ENCODE results near the gene POLR2H.

The POLR2H gene

GRCh38 chr3:184352149-184352785, 9.2 kb upstream of the POLR2H start:
- DNase-seq (ENCODE audit: low read depth), result no peak

DNA sequence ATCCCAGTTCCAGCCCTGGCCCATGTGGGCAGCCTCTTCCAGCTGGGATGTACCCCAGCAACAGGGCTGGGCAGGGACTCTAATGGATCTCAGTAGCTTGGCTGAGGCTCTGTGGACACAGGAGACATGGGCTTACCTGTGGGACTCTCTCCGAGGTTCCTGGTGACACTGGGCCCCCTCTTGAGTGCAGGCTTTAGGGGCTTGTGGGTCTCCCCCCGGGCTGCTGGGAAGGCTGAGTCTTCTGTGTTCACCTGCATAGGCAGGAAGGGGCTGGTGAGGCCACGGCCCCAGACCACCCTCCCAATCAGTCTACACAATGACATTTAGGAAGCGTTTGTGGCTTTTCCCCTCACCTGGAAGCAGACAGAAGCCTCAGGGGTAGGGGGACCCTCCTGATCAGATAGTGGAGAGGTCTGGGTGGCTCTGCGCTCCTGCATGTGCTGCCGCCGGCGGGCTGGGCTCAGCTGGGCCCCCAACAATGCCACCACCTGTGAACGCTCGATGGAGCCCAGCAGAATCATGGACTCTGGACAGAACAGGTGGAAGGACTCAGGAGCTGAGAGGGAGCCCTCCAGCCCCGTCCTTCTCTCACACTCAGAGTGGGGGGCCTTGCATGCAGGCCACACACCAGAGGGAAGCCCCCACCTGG, 8.5 kb upstream of the POLR2H start:
- DNase-seq (ENCODE audit: low read depth), result no peak

GRCh38 chr3:184353546-184353941, 8.0 kb upstream of the POLR2H start:
- no peak for DNase-seq (ENCODE audit: low read depth)

GRCh38 chr3:184354121-184354728, 7.3 kb upstream of the POLR2H start:
- peak; percentile 55 for DNase-seq (ENCODE audit: low read depth)

- DNase-seq (ENCODE audit: low read depth), result no peak
Observed at GRCh38 chr3:184354754-184355153, 6.8 kb upstream of the POLR2H start.

DNA sequence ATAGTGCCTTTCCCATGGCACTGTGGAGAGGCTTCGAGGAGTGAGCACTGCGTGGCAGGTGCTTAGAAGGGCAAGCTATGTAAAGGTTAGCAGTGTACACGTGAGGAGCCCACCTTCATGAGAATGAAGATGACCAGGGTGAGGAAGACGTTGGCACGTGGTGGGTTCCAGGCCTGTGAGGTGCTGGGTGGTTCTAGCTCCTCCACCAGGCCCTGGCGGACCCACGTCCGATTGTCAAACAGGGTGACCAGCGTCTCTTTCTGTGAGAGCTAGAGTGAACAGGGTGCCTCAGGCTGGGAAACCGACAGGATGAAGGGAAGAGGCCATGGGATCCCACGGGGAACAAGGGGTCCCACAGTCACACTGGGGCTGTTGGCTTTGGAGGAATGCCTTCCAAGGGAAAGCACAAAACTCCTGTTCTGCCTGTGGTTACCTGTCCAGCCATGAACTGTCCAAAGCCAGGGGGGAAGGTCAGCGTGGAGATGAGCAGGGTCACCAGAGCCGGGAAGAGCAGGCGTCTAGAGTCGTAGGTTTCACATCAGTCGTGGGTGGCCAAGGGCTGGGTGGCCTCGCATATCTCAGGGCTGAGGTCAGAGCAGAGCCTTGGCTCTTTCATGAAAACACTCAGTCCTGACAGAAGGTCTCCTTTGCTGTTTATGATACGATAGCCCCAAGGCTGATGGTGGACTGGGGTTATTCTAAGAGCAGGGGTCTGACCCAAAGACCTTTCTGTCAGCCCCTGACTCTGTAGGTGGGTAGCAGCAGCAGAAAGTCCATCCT, 6.1 kb upstream of the POLR2H start:
- DNase-seq (ENCODE audit: low read depth), result no peak

DNA sequence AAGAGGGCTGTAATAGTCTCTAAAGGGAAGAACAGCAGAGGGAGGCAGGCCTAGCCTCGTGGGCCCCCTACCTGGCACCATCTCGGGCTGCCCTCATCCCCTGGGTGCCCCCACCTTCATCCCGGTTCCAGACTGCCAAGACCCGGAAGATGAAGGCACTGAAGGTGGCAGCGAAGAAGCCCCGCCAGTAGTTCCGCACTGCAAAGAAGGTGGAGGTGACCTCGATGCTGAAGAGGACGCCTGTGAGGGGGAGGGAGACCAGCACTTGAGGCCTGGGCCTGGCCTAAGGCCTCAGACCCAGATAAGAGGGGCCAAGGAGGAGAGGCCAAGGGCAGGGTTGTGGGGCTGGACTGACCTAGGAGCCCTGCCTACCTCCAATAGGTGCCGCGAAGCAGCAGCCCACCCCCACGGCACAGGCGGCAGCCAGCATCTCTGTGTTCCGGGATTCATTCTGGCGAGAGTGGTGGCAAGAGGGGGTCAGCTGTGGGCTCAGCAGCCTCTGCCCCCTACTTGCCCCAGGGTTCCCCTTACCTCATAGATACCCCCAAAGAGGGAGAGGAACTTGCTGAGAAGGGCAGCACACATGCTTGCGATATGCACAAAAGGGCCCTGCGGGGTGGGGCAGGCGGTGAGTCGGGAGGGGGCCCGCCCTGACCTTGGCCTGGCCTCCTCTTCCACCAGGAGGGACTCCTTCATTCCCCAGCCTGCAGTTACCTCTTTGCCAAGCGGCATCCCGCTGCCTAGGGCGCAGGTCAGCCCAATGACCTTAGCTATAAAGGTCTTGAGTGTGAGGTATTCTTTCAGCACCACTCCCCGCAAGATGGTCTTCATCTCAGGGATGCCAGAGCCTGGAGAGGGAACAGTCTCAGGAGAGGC, 4.0 kb upstream of the POLR2H start:
- DNase-seq (ENCODE audit: low read depth), result no peak

DNA sequence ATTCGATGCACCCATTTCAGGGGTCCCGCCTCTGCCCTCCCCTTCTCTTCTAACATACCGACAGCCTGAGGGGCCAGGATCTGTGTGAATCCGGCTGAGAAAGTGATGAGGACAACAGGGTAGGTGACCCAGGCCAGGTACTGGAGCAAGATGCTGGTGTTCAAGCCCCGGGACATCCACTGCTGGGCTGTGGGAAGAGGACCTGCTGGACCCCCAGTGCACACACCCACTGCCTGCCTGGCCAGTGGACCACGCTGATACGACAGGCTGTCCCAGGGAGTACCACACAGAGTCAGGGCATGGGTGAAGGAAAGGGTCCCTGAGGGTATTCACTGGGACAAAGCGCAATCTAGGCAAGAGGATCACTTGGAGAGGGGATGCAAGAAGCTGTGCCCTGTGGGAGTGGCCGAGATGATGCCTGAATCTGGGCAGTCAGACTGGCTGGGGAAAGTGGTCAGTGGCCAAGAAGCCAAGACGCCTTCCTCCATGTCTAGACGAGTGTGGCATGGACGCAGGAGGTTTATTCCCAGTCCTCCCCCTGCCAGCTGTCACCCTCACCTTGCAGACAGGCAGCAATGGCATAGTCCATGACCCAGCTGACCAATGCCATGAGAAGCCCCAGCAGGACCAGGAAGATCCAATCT, 3.3 kb upstream of the POLR2H start:
- no peak for DNase-seq (ENCODE audit: low read depth)

- DNase-seq (ENCODE audit: low read depth), result no peak
Observed at GRCh38 chr3:184358921-184359350, 2.6 kb upstream of the POLR2H start.

DNA sequence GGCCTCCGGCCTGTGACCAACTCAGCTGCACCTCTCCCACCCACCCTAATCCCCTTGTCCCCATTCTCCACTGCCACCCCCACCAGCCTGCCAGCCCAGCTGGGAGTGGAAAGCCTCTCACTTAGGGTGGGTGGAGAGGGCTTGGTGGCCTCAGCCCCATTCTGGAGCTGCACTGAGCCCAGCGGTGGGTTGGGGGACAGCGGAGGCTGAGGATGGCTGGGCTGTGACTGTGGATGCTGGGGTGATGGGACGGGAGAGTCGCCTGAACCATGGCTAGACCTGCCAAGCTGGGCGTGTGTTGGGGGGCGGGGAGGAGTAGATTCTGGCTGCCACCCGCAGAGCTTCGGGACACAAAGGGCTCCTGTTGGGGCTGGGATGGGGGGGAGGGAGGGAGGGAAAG, 1.9 kb upstream of the POLR2H start:
- DNase-seq (ENCODE audit: low read depth), result no peak

- DNase-seq (ENCODE audit: low read depth), result no peak
Observed at GRCh38 chr3:184360070-184360928, 1.2 kb upstream of the POLR2H start.

DNA sequence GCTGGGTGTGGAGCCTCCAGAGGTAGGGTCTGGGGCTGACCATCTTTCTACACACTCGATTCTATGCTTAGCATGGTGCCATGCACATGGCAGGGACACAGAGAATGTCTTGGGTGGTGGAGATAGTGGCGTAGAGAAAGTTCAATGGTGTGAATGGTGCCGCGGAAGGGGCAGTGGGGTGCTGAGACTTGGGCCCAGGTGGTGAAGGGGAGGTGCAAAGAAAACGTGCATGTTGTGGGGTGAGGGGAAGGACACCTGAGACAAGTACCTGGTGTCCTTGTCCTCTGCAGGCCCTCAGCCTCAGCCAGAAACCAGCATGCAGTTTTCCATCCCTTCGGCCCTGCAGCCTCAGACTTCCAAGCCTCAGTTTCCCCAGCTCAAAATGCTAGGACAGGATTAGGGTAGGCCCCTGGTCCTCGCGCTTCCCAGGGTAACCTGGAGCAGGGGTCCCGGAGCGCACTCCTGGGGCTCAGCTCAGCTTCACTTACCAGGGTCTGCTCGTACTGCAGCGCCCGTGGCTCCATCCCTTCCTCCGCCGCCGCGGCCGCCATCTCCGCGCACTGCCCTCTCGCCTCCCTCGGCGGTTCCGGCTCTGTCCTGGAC, 480 bp upstream of the POLR2H start:
- no peak for DNase-seq (ENCODE audit: low read depth)

DNA sequence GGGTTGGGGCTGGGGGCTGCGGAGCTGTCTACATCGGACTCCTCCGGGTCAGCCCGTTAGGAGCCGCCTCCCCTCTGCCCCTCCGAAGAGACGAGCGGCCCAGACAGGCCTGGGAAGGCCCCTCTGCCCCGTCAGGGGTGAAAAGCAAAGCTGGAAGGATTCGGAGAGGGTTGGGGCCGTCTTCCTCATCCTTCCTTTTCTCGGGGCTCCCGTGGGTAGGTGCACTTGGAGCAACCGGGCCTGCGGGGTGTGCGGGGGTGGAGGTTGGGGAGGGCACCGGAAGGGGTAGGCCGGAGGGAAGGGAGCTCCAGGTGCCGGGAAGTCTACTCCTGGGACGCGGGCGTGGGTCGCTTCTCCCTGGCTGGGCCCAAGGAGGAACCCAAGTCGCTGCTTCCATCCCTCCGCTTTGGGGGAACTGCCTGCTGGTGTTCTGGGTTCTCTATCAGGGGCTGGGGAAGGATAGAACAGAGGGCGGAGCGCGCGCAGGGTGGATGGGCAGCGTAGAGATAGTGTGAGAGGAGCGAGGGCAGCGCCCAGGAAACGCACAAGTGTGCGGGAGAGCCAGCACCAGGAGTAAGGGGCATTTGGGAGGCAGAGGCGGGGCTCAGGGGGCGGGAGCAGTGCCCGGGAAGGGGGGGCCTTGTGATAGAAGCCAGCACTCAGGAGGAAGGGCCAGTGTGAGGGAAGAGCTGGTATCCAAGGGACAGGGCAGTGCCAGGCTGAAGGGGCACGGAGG, 590 bp downstream of the POLR2H start:
- peak; percentile 50 for DNase-seq (ENCODE audit: low read depth)

GRCh38 chr3:184362668-184363546, 1.4 kb downstream of the POLR2H start:
- DNase-seq (ENCODE audit: low read depth), result peak; percentile 93

GRCh38 chr3:184366619-184367289, 5.2 kb downstream of the POLR2H start:
- no peak for DNase-seq (ENCODE audit: low read depth)

- DNase-seq (ENCODE audit: low read depth), result no peak
Observed at GRCh38 chr3:184368116-184368515, 6.6 kb downstream of the POLR2H start.

DNA sequence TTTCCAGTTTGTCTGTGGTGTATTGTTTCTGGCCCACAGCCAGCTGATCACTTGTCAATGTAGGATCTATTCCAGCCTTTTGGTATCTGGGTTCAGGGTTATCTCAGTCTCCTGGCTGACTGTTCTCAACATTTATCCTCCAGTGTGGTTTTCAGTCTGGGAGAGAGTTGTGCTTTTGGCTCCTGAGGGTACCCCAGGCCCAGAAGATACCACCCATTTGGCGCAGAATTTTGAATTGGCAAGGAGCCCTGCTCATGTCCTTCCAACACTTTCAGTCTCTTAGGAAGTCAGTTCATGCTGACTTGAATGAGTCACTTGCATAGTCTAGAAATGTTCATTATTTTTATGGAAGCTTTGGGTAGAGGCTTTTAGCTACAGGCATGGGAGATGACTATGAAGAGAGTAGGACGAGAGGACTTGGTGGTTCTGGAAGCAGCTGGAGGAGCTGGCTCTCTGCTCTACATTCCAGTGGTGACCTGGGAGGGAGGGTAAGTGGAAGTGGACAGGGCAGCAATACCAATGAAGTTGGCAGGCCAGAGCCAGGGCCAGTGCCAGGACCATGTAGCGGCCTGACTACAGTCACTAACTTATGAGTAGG, 7.2 kb downstream of the POLR2H start:
- no peak for DNase-seq (ENCODE audit: low read depth)

Measured in activated T-cell treated with anti-CD3 and anti-CD28 coated beads for 48 hours (primary cell).